Smooth muscle cell (in vitro differentiated cells): ENCODE results near the gene BIRC6. TPM values are rescaled to one million over a fixed set of nuclear protein-coding genes. Genes with fewer than 3 reads are reported as not detected.

ENCODE experiments used
- DNase-seq: peaks from one replicate; lab custom pipeline; 2025; ENCODE audit not compliant: unreplicated experiment; lab: John Stamatoyannopoulos, UW
- H2AFZ ChIP-seq: fragments of 200-600 bp; sonication (generic); 2 replicates; pipeline ENCODE4 v1.6.0; 2016; ENCODE audit warnings: antibody characterized with exemption, low read depth, mild to moderate bottlenecking
- H3F3A ChIP-seq: fragments of 200-600 bp; sonication (generic); 2 replicates; pipeline ENCODE4 v1.6.0; 2017; ENCODE audit warnings: antibody characterized with exemption, low read depth
- H3K27ac ChIP-seq: fragments of 200-600 bp; sonication (generic); 2 replicates; pipeline ENCODE4 v1.5.1; 2016; ENCODE audit warnings: low read depth, mild to moderate bottlenecking
- H3K27me3 ChIP-seq: fragments of 200-600 bp; sonication (generic); 2 replicates; pipeline ENCODE4 v1.6.1; 2016; ENCODE audit warnings: low read depth, mild to moderate bottlenecking
- H3K36me3 ChIP-seq: fragments of 200-600 bp; sonication (generic); 2 replicates; pipeline ENCODE4 v1.5.1; 2016; ENCODE audit warnings: low read depth
- H3K4me1 ChIP-seq: fragments of 200-600 bp; sonication (generic); 2 replicates; pipeline ENCODE4 v1.5.1; 2016; ENCODE audit warnings: low read depth
- H3K4me2 ChIP-seq: fragments of 200-600 bp; sonication (generic); 2 replicates; pipeline ENCODE4 v1.6.0; 2016; ENCODE audit warnings: mild to moderate bottlenecking
- H3K4me3 ChIP-seq: fragments of 200-600 bp; sonication (generic); 2 replicates; pipeline ENCODE4 v1.5.1; 2016; ENCODE audit warnings: mild to moderate bottlenecking
- H3K79me2 ChIP-seq: fragments of 200-600 bp; sonication (generic); 2 replicates; pipeline ENCODE4 v1.6.0; 2016; ENCODE audit warnings: low read depth, mild to moderate bottlenecking
- H3K9ac ChIP-seq: fragments of 200-600 bp; sonication (generic); 2 replicates; pipeline ENCODE4 v1.6.0; 2016; ENCODE audit warnings: low read depth
- H3K9me3 ChIP-seq: fragments of 200-600 bp; sonication (generic); replicated peaks from 2 replicates; pipeline ENCODE4 v1.5.1; 2016; ENCODE audit warnings: low read depth
- H4K20me1 ChIP-seq: fragments of 200-600 bp; sonication (generic); 2 replicates; pipeline ENCODE4 v1.6.0; 2016; ENCODE audit warnings: low read depth
- WGBS: methylation state at CpG from one replicate; pipeline ENCODE4 v1.1.7; 2016; ENCODE audit warnings: low lambda C conversion rate; 5-methylcytosine and 5-hydroxymethylcytosine counted together
- polyA plus RNA-seq: library from polyadenylated mRNA; unstranded; fragments of >200 nt; fragmentation: Nextera tagmentation; extraction: Ambion mirVana; gene quantifications from 2 replicates; pipeline ENCODE4 v1.2.1, GENCODE V29; 2016
- total RNA-seq: library from RNA; depleted of rRNA; stranded (reverse); fragments of >200 nt; gene quantifications from 2 replicates; pipeline ENCODE4 v1.2.3, GENCODE V29; 2014
- TF ChIP-seq, protein P1 (sequence below): fragments of 200-600 bp; sonication (generic); IDR thresholded peaks from 2 replicates; pipeline ENCODE4 v1.5.1; 2017; ENCODE audit warnings: borderline replicate concordance, mild to moderate bottlenecking, antibody characterized with exemption; ENCODE audit not compliant: insufficient read depth, poor library complexity, severe bottlenecking

The BIRC6 gene
- total and polyA plus RNA-seq, 2 experiments from 2014 or later = 12.4 to 79.8 TPM

- H3K36me3 ChIP-seq = peaks cover 22% of the 10 kb centered on the region
- no peak overlapping the region for H3K4me2 ChIP-seq
- no peak overlapping the region for H3K9ac ChIP-seq
- H3K79me2 ChIP-seq = peaks cover 27% of the 10 kb centered on the region
- no peak overlapping the region for H2AFZ ChIP-seq
- no peaks in the 10 kb centered on the region for H3K4me1 ChIP-seq
- TF ChIP-seq, protein P1, sequence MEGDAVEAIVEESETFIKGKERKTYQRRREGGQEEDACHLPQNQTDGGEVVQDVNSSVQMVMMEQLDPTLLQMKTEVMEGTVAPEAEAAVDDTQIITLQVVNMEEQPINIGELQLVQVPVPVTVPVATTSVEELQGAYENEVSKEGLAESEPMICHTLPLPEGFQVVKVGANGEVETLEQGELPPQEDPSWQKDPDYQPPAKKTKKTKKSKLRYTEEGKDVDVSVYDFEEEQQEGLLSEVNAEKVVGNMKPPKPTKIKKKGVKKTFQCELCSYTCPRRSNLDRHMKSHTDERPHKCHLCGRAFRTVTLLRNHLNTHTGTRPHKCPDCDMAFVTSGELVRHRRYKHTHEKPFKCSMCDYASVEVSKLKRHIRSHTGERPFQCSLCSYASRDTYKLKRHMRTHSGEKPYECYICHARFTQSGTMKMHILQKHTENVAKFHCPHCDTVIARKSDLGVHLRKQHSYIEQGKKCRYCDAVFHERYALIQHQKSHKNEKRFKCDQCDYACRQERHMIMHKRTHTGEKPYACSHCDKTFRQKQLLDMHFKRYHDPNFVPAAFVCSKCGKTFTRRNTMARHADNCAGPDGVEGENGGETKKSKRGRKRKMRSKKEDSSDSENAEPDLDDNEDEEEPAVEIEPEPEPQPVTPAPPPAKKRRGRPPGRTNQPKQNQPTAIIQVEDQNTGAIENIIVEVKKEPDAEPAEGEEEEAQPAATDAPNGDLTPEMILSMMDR = no peak
- DNase-seq = no peak
- H4K20me1 ChIP-seq = peaks cover 15% of the 10 kb centered on the region
- H3K27me3 ChIP-seq = no peaks in the 10 kb centered on the region
- 96% methylated on average over 4 of the region's 4 CpGs for WGBS
- no peak overlapping the region for H3K4me3 ChIP-seq
- no peak overlapping the region for H3K27ac ChIP-seq
- H3F3A ChIP-seq = no peaks in the 10 kb centered on the region
- no peaks in the 10 kb centered on the region for H3K9me3 ChIP-seq
These were observed 106.3 kb downstream of the BIRC6 start for GRCh38 chr2:32463110-32463509.

GRCh38 chr2:32464431-32464830, 107.6 kb downstream of the BIRC6 start:
- DNase-seq = no peak
- H3K79me2 ChIP-seq = peaks cover 14% of the 10 kb centered on the region
- WGBS = 83% methylated on average over 2 of the region's 2 CpGs

DNA sequence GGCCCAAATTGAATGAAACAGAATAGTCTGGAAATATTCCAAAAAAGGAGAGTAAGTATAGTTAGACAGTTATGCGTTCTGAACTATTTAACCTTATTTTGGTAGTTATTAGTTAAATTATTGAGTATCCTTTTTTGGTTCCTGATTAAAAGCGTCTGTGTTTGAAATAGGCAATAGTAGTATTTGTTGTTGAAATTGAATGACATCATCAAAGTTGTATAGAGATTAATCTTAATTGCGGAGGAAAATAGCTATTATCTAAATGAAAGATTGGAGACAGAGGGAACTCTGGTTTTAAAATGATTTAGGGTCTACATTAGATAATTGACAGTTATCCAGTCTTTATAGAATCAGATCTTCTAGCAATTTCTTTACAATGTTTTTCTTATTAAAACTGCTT, 115.8 kb downstream of the BIRC6 start:
- no peak overlapping the region for H3K4me3 ChIP-seq
- no peaks in the 10 kb centered on the region for H3K4me1 ChIP-seq
- H2AFZ ChIP-seq = no peak overlapping the region
- no peak overlapping the region for H3K27ac ChIP-seq
- H3K27me3 ChIP-seq = no peaks in the 10 kb centered on the region
- H3K9ac ChIP-seq = no peak overlapping the region
- H3K4me2 ChIP-seq = no peak overlapping the region
- H3K79me2 ChIP-seq = peaks cover 10% of the 10 kb centered on the region
- WGBS = 65% methylated on average over 3 of the region's 3 CpGs
- H3K36me3 ChIP-seq = peaks cover 20% of the 10 kb centered on the region
- no peak for DNase-seq
- H3F3A ChIP-seq = no peaks in the 10 kb centered on the region
- no peaks in the 10 kb centered on the region for H3K9me3 ChIP-seq
- TF ChIP-seq, protein P1 = no peak
- H4K20me1 ChIP-seq = peaks cover 3% of the 10 kb centered on the region

More at GRCh38 chr2:32464431-32464830, 107.6 kb downstream of the BIRC6 start:
- H3K4me2 ChIP-seq = no peak overlapping the region
- TF ChIP-seq, protein P1 = no peak
- no peak overlapping the region for H2AFZ ChIP-seq
- H3F3A ChIP-seq = no peaks in the 10 kb centered on the region
- H3K9me3 ChIP-seq = no peaks in the 10 kb centered on the region
- peaks cover 30% of the 10 kb centered on the region for H3K36me3 ChIP-seq
- peaks cover 11% of the 10 kb centered on the region for H4K20me1 ChIP-seq
- no peaks in the 10 kb centered on the region for H3K4me1 ChIP-seq
- H3K27ac ChIP-seq = no peak overlapping the region
- H3K27me3 ChIP-seq = no peaks in the 10 kb centered on the region
- no peak overlapping the region for H3K9ac ChIP-seq
- no peak overlapping the region for H3K4me3 ChIP-seq

GRCh38 chr2:32474381-32474780, 117.6 kb downstream of the BIRC6 start:
- H2AFZ ChIP-seq = no peak overlapping the region
- WGBS = 95% methylated on average over 3 of the region's 3 CpGs
- H3F3A ChIP-seq = no peaks in the 10 kb centered on the region
- no peak overlapping the region for H3K9ac ChIP-seq
- no peak overlapping the region for H3K27ac ChIP-seq
- no peak for DNase-seq
- H4K20me1 ChIP-seq = peaks cover 1% of the 10 kb centered on the region
- H3K36me3 ChIP-seq = peaks cover 25% of the 10 kb centered on the region
- TF ChIP-seq, protein P1 = no peak
- no peak overlapping the region for H3K4me2 ChIP-seq
- H3K4me3 ChIP-seq = no peak overlapping the region
- H3K4me1 ChIP-seq = no peaks in the 10 kb centered on the region
- no peaks in the 10 kb centered on the region for H3K27me3 ChIP-seq
- H3K79me2 ChIP-seq = peaks cover 10% of the 10 kb centered on the region
- no peaks in the 10 kb centered on the region for H3K9me3 ChIP-seq
